GM19468 (cell line): Measurements from ENCODE around the gene AVPR2.

Experiments used
- ATAC-seq: cut with Tn5 transposase; IDR thresholded peaks from one replicate; pipeline ENCODE4 v1.9.1; 2021; ENCODE audit warnings: mild to moderate bottlenecking, moderate library complexity, moderate number of reproducible peaks; ENCODE audit not compliant: unreplicated experiment; ENCODE audit errors: extremely low read depth

The AVPR2 gene

DNA sequence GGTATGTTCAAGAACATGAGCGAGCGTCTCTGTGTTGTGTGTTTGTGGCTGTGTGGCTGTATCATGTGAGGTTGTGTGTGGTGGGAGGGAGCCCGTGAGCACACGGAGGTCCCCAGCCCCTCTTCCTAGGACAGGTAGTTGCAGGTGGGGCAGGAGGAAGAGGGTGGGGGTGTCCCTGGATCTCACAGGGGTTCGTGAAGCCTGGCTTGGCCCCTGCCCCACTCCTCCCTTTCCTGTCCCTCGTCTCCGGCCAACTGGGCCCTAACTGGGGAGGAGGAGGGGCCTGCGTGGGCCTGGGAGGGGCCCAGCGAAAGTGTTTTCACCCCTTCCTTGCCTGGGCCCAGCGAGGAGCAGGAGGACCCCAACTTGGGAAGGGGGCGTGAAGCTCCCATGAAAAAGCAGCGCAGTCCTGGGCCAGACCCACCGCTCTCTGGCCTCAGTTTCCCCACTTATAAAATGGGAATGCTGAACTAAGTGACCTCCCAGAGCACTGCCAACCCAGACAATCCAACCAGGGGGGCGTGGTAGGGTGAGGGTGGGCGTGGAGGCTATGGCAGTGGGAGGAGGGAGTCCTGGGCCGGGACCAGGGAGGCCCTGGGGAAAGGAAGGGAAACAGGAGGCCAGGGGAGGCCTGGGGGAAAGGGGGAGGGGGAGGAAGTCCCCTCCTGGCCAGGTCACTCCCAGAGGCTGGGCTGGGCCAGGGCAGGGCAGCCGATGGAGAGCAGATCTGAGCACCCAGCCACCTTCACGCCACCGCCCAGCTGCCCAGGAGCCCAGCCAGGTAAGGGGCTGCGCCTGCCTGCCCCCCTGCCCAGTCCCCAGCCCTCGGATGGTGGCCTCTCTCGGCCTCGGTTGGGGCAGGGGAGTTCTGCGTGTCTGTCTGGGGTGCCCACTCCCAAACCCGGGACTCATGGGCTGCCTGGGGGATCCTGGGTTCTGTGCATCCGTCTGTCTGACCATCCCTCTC is at the start of gene AVPR2:
TSS of gene AVPR2 (plus strand) at position 683 of the 967 bp plus-strand sequence. CDS start 473 bp downstream, outside the sequence.
- no peak for ATAC-seq

DNA sequence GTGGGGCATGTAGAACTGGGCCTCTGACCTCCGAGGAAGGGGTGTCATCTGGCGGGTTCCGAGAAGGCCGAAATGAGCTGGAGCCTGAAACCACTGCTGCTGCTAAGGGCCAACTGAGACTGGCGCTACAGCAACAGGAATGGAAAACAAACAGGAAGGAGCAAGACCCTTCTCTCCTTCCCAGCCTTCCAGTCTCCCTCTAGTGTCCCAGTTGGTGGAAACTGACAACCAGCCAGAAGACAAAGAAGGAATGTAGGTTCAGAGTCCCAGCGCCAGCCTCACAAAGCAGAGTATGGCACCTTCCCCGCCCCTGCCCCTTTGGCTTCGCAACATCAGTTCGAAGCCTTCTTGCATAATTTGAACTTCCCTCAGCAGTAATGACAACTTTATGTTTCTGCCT is 49.8 kb upstream of the AVPR2 start:
- no peak for ATAC-seq

DNA sequence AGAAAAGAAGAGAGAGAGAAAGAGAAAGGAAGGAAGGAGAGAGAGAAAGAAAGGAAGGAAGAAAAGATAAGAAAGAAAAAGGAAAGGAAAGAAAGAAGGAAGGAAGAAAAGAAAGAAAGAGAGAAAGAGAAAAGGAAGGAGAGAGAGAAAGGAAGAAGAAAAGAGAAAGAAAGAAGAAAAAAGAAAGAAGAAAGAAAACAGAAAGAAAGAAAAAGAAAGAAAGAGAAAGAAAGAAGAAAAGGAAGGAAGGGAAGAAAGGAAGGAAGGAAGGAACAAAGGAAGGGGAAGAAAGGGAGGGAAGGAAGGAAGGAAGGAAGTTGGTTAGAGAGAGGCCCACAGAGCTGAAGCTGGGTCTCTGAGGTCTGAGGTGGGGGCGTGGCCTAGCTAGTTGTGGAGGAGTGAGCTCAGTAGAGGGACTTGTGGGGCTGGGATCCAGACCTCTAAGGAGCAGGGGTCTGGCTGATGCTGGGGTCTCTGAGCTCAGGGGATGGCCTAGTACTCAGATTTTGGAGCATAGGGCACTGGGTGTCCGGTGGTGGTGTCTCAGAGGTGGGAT is 47.0 kb upstream of the AVPR2 start:
- ATAC-seq, result no peak

DNA sequence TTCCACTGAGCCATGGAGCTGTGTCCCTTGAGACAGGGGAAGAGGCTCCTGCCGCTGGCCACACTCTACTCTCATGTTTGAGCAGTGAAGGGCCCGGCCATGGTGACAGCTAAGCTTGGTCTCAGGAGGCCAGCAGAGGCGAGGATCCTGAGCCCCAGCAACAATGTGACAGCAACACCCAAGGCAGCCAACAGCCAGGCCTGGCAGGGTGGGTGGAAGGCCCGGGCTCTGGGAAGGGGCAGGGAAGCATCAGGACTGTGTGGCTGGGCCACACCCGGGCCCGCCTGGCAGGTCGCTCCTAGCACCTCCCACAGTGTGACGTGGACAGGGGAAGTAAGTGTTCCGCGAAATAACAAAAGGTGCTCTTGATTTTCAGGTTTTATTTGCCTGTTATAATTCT is 43.3 kb upstream of the AVPR2 start:
- no peak for ATAC-seq

DNA sequence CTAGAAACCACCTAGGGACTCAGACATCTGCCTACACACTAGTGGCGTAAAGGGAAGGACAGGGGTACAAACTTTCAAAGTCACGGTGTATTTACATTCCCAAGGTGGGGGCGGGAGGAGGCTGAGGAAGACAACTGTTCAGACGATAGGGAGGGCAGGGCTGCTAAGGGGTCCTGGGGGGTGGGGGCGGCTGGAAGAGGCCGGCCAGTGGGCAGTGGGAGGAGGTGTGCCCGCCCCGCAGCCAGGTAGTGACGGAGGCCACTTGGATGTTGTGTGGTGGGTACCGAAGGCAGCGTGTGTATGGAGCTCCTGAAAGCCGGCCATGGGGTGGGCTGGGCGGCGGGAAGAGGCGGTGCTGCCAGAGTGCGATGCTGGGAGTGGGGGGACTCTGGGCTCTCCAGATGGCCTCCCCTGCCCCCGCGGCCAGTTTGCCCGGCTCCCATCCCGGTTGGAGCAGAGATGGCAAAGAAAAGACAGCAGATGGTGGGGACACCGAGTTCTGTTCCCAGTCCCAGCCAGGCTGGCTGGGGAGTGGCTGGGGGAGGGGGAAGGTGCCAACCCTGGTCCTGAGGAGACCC is 42.7 kb upstream of the AVPR2 start:
- no peak for ATAC-seq

DNA sequence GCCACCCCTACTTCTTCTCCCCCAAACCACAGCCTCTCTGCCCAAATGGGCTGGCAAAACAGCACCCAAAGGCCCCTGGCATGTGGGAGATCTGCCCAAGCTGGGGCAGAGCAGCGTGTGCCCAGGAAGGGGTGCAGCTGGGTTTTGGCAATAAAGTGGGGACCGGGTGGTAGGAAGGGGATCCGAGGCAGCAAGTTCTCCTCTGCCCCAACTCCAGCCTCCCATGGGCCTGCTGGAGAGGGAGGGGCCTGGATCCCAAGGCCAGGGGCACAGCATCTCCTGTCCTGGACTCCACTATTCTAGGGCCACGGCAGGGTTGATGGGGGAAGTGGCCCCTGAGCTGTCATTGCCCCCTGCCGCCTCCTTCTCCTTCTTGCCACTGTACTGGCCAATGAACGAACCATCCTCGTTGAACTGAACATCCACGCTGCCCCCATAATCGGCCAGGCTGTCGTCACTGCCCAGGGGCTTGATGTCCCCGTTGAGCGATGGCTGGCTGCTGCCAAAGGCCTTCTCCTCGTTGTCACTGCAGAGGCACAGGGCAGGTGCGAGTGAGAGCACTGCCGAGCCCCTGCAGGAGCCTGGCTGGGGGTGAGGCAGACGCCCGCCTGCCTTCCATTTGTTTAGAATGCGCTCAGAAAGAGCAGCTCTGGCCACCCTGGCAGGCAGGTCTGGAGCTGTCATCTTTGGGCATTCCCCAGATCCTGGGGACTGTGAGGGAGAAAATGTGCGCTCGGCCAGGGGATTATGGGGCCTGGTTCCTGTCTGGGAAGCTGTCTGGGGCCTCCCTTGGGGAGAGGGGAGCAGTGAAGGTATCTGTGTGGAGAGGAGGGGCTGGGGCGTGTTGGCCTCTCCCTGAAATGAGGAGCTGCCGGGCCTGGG is 41.9 kb upstream of the AVPR2 start:
- no peak for ATAC-seq

DNA sequence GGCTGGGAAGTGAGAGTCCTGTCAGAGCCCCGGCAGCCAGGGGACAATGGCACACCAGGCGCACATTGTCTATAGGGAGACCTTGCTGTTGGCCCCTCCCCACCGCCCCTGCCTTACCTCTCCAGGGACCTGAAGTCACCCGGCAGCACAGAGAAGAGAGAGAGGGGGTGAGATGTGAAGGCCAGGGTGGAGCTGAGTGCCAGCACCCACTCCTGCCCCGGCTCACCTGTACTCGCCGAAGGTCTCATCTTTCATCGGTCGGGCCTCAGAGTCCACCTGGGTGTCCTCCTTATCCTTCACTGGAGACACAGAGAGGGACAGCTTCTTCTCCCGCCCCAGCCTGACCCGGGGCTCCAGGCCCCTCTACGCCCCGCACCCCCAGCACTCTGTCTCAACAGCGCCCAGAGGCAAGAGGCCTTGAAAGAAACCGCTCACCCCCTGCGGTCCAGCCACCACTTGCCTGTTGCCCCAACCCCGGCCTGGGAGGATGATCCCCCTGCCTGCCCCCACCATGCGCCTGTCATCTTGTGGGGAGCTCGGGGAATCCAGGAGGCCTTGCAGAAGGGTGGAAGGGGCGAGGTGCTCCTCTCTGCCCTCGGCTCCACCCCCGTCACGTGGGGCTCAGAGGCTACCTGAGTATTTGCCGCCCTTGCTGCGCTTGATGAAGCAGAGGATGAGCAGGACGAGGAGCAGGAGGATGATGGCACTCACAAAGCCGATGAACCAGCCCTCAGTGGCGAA is 41.1 kb upstream of the AVPR2 start:
- ATAC-seq, result no peak

DNA sequence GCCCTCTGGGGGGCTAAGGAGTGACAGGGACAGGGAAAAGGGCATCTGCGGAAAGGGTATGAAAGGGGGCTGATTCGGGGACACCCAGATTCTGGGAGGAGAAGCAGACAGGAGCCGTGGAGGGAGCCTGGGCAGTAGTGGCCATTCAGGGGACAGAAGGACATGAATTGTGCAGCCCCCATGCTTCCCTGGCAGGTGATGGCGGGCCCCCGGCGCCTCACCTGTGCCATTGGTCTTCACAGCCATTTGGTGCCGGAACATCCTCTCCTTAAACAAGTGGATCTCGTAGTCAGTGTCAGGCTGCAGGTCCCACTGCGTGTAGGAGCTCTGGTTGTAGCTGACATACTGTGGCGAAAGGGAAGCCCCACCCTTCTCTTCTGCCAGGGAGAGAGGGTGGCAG is 40.4 kb upstream of the AVPR2 start:
- no peak for ATAC-seq

DNA sequence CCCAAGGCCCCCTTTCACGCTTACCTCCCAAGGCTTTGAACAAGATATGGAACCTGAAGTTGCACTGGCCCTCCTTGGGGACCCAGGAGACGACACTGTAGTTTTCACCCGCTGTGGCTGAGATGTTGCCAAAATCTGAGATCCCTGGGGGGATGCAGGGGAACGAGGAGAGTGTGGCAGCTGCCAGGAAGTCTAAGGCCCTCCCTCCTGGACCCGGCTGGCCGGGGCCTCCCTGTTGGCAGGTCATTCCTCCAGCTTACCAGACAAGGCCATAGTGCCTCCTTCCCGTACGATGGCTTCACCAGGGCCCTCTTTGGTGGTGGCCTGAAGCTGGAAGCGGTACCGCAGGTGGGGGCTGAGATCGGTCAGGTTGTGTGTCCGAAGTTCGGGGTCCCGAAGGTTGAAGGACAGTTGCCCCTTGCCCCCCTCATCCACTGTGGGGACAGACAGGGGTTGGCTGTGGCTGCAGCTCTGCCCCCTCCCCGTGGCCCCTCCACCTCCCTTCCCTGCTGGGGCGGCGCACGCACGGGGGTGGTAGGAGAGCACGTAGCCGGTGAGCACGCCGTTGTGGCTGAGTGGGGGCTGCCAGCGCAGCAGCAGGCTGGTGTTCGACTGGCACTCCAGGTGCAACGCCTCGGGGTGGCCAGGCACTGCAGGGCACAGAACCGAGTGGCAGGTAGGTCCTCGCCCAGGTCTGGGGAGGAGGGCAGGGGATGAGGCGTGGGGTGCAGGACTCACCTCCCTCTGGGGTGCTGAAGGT is 39.7 kb upstream of the AVPR2 start:
- no peak for ATAC-seq

DNA sequence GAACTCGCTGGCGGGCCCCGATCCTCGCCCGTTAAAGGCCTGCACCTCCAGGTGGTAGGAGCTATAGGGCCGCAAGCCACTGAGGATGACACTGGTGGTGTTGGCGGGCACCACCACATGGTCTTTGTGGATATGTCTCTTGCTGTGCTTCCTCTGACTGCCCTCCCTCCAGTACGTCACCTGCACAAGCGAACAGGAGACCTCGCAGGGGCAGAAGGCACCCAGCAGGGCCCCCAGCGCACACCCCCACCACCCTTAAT is 39.2 kb upstream of the AVPR2 start:
- ATAC-seq, result no peak

DNA sequence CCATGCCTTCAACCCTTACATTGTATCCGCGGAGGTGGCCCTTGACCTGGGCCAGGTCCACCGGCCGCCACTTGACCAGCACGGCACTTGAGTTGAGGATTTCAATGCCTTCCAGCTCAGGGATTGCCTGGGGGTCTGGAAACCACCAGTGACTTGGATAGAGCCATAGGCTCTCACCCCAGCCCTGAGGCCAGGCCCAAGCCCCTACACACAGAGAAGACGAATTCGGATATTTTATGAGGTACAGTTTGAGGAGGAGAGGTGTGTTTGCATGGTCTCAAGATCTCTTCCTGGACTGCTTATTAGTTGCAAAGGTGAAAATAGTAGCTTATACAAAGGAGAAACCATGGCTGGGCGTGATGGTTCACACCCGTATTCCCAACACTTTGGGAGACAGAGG is 38.8 kb upstream of the AVPR2 start:
- no peak for ATAC-seq

DNA sequence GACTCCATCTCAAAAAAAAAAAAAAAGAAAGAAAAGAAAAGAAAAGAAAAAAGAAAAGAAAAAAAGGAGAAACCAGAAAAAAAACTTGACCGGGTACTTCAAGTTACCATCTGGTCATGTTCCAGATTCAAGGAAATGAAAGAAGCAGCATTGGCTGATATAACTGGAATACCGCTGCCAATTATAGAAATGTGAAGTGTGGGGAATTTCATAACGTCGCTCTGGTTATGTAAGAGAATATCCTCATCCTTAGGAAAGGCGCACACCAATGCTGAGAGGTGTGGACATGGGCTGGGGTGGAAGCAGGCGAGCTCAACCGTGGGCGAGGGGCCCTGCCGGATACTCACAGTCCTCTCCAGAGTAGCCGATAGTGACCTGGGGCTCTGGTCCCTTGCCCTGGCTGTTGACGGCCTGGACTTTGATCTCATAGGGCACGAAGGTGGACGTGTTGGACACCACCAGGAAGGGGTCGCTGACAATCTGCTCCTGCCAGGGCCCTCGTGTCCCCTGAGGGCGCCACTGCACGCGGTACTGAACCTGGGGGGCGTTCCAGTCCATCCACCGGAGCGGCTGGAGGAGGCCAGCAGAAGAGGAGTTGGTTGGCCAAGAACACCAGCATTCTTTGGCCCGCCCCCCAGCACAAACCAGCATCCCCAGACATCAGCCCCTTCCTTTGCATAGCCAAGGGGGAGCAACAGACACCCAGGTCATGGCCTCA is 38.0 kb upstream of the AVPR2 start:
- ATAC-seq, result no peak

DNA sequence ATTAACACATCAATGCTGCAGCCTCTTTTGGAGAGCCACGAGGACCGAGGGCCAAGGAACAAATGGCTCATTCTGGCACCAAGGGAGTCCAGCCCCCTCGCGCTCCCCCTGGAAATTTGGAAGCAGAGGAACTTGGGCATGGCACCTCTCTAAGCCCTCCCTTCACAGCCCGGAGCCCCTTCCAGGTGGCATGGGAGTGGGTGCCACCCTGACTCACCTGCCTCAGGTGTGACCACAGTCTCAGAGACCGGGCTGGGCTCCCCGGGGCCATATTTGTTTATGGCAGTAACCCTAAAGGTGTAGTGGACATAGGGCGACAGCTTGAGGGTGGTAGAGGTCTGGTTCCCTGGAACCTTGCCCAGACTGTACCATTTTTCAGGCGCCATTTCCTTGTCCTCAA is 37.3 kb upstream of the AVPR2 start:
- ATAC-seq, result no peak

DNA sequence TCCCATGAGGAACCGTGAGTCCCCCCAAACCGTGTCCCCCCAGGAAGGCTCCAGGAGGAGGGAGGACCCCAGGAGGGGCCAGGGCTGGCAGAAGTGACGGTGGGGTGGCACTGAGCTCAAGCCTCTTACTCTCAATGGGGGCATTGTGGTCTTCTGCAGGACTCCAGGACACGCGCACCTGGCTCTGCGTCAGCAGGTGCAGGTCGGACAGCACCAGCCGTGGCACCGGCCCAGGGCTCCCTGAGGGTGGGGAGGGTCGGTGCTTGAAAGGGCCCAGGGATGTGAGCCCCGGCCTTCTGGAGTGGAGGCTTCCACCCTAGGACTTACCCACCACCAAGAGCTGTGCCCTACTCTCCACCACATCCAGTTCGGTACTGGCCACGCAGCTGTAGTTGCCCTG is 36.8 kb upstream of the AVPR2 start:
- no peak for ATAC-seq

DNA sequence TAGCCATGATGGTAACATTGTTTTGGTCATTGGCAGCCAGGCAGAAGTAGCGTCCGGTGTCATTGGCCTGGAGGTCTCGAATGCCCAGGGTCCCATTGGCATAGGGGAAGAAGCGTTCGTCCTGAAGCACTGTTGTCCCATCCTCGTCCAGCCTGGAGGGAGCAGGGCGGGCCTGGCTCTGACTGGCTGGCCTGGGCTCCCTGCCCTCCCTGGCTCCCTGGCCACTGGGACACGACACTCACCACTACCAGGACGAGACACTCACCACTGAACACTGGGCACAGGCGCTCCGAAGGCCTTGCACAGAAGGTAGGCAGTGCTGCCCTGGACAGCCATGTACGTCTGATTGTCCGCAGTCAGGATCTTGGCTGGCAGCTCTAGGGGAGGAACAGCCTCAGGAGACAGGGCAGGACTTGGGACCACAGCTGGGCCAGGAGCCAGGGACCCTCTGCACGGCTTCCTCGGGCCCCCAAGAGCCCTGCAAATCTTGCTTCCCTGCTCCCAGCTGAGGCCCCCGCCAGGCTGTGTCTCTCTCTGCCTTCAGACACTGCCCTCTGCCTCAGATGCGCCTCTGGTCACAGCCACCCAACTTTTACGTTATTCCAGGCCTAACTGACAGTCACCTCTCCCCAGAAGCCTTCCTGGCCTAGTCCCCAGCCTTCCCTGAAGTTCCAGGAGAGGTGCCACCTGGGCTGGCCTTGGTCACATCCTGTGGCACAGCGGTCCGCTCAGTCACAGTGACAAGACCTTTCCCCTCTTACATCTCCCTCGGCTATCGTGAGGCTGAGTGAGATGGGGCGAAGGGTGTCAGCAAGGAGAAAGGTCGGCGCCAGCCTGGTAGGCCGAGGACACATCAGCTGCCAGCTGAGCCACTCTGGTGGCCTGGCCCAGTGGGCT is 35.6 kb upstream of the AVPR2 start:
- no peak for ATAC-seq

DNA sequence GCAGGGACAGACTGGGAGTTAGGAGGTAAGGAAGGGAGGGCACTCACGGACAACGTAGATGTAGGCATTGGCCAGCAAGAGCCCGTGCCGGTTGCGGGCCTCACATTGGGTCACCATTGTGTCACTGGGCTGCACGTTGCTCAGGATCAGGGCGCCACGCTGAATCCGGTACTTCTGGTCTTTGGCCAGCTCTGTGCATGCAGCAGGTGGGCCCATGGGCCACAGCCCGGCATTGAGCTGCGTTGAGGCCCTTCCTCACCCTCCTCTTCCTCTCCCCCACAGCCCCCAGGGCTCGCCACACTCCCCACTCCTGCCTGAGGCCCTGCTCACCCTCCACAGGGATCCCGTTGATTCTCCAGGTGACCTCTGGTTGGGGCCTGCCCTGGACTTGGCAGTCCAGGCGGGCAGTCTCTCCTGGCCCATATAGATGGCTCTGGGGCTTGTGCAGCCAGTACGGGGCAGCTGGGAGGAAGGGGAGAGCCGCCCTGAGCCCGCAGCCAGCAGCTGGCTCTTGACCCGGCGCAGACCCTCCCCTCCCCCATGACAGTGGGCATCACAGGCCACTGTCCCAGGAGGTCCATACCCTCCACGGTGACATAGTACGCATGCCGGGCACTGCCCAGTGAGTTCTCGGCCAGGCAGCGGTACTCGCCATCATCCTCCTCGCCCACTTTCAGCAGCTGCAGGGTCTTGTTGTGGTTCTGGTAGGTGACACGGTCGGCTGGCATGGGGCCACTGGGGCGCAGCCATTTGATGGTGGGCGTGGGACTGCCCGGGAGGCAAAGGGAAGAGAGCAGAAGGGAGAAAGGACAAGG is 34.8 kb upstream of the AVPR2 start:
- ATAC-seq, result no peak

DNA sequence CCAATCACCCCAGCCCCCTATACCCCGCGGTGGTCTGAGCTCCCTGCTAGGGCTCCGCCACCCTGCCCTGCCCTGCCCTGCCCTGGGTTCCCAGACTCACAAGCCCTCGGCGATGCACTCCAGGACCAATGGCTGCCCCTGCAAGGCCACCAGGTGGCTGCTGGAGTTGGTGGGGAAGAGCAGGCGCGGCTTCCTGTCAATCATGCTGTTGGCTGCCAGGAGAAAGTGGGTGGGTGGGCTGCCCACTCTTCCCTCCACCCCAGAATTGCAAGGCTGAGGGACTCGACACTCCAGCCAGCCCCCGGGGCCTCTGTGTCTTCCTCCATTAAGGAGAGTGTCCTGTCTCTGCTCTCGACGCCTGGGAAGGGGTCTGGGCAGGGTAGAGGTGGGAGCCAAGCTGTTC is 34.2 kb upstream of the AVPR2 start:
- ATAC-seq, result no peak
